HG02840 (cell line): ENCODE measurements around the gene PIGL.
"Not testable (repeated sequence)": the region's sequence is repeated elsewhere in the genome, so short reads cannot be mapped to it uniquely, and the experiment has no call there.

Source experiments
- ATAC-seq: cut with Tn5 transposase; IDR thresholded peaks from one replicate; pipeline ENCODE4 v1.9.1; 2021; ENCODE audit warnings: mild to moderate bottlenecking, moderate library complexity, moderate number of reproducible peaks; ENCODE audit not compliant: unreplicated experiment, low FRiP score

Gene PIGL

DNA sequence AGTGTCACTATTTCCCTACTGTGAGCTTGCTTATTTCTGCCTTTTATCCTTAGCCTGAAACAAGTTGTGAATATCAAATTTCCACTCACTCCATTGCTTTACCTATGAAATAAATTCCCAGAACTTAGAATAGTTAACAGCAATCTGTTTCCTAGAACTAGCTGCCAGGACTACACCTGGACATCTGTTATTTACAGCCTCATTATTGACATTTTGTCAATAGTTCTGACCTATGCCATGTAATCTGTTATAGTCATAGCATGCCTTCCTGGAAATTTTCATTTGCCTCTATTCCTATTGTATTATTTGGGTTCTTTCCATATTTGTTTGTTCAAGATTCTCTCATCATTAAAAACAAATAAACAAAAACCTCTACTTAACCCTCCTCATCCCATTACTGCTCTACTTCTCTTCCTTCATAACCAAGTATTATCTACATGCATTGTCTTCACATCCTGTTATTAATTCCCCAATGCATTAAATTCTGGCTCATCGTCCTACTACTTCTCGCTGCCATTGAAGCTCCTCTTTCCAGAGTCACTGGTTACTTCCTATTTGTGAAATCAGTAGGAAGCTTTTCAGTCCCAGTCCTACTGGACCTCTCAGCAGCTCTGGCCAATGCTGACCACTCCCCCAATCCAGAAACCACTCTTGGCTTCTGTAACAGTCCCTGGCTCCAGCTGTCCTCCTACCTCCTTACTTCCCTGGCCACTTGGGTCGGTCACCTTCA lies 55.3 kb downstream of the PIGL start:
- no peak for ATAC-seq

DNA sequence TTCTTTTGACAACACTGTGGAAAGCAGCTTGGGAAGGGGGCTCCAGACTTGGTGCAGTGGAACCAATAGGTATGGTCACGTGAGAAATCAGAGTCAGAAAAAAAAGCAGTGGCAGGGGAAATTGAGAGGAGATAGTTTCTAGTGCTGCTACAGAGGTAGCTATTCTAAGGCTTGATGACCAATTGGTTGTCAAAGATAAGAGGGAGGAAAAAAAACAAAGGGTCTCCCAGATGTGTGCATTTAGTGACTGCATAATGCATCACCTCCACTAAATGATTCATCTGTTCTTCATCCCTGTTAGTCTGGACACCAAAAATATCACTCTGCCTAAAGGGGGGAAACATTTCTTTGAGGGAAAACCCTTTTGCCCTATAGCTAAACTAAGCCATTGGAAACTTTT lies 56.5 kb downstream of the PIGL start:
- no peak for ATAC-seq

DNA sequence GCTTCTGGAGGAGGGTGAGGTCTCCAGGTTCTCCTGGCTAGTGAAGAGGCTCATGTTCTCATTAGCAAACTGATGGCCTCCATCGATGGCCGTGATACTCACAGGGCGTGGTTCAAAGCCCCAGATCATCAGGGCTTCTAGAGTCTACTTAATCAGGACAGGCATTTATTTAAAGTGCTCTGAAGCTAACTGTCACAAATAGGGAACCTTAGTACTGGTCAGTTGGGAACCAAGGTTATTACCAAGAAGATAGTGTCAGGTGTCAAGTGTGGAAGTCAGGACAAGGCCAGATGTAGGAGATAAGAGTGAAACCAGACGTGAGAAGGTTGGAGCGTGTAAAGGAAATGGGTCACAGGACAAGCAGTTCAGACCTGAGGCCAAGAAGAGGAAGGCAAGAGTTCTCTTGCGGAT lies 56.9 kb downstream of the PIGL start:
- no peak for ATAC-seq

- no peak for ATAC-seq
Observed at GRCh38 chr17:16275024-16275423, 58.0 kb downstream of the PIGL start.

GRCh38 chr17:16277163-16277562 lies 60.2 kb downstream of the PIGL start:
- no peak for ATAC-seq

- ATAC-seq: no peak
Observed at GRCh38 chr17:16281351-16281750, 64.3 kb downstream of the PIGL start.

DNA sequence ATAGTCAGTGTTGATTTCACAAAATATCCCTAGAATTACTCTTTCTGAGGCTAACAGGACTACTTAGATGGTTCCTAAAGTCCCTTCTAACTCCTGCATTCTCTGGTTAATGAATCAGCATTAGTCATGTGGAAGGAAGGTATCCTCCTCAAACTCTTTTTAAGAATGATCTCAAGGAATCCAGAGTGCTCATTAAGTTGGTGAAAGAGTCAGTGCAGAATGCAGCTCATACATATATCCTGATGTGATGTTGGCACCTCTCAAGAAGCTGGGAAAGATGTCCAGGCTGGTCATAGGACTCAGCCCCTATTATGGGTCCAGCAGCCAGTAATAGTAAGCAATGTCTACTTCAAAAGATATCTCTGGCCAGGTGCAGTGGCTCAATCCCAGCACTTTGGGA lies 65.5 kb downstream of the PIGL start:
- ATAC-seq: no peak

DNA sequence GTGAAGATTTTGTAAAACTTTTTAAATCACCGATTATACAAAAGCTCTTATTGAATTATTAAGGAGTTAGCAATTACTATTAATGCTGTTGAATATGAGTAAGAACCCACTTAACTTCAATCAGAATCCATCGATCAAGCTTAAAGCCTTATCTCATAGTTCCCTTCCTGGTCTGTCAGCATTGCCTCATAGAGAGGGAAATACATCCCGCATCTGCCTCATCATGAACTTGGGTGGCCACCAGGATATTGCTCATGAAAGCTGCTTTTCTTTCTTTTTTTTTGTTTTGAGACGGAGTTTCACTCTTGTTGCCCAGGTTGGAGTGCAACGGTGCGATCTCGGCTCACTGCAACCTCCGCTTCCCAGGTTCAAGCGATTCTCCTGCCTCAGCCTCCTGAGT lies 66.7 kb downstream of the PIGL start:
- ATAC-seq: no peak

GRCh38 chr17:16285646-16286008 lies 68.6 kb downstream of the PIGL start:
- no peak for ATAC-seq

GRCh38 chr17:16286009-16286946 lies 69.3 kb downstream of the PIGL start:
- peak; percentile 71 for ATAC-seq

DNA sequence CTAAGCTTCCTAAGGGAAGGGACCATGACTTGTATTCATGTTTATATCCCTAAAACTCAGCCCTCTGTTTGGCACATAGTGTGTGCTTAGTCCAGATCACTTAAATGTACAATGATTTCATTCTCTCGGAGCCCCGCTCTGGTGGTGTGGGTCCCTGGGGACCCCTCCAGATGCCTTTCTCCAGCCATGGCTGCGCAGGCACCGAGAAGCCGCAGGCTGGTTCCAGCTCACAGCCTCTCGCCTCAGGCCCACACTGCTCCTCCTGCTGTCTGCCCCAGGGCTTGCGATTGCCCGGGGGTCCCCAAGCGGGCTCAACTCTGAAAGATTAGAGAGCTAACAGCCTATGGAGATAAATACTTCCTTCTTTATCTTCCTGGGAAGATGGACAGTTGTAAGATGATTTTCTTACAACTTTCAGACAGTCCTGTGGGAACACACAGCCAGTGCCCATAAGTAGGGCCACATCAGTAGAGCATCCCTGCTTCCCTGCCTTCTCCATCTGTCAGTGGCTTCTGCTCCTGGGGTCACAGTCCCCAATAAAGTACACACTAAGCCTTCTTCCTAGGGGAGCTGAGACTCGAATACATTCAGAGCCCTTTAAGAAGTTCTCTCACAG lies 70.0 kb downstream of the PIGL start:
- peak; percentile 39 for ATAC-seq

GRCh38 chr17:16287563-16288027 lies 70.6 kb downstream of the PIGL start:
- ATAC-seq: peak; percentile 11

DNA sequence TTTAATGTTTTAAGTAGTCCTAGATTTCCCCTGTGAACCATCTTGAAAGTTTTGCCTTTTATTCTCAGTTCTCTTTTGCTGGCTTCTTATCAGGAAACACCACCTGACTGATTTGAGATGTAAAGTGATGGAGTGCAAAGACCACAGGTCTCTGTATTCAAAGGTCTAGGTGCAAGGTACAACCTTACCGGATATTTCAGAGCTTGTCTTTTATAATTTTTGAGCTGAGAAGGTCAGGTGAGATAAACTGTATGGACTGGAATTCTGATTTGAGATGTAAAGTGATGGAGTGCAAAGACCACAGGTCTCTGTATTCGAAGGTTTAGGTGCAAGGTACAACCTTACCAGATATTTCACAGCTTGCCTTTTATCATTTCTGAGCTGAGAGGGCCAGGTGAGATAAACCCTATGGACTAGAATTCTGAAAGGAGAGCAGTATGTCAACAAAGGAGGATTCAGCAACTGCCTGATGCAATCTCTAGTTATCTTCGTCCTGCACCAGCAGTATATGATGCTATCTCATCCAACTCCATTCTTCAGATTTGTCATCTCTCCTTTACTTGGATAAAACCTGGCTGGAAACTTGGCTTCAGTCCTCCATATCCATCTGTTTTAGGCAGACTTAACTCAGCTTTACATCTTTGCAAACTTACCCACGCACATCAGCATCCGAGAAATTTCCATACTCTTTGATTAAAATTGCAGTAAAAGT lies 72.0 kb downstream of the PIGL start:
- no peak for ATAC-seq

DNA sequence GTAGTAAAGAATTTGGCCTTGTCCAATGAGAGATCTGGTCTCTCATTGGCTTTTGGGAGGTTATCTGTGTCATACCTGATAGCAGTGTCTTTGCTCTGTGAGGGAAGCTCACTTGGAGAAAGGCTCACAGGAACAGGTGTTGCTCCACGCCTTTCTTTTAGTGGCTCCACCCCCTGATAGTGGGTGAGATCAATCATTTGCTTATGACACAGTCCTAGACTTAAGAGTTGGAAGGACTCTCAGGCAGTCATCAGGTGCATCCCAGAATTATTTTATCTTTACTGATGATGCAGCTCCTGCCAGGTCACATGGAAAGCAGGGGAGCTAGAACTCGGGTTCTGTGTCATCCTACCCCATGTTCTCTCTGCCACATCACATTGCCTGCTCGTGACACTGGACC lies 76.9 kb downstream of the PIGL start:
- ATAC-seq: no peak

DNA sequence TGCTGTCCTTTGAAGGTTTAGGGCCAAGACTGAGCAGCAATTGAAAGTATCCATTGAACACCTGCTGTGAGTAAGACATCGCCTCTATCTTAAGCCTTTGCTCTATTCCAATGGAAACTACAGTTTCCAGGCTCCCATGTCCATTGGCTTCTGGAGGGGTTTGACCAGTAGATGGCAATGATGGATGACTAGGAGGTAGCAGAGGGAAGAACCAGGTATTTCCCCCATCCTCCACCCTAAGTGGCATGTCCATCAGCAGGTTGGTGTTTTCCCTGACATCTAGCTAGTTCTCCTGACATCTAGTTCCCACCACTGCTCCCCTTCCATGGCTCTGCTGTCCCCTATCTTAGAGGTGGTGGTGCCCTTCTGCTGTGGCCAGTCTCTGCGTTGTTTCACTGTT lies 77.5 kb downstream of the PIGL start:
- no peak for ATAC-seq

DNA sequence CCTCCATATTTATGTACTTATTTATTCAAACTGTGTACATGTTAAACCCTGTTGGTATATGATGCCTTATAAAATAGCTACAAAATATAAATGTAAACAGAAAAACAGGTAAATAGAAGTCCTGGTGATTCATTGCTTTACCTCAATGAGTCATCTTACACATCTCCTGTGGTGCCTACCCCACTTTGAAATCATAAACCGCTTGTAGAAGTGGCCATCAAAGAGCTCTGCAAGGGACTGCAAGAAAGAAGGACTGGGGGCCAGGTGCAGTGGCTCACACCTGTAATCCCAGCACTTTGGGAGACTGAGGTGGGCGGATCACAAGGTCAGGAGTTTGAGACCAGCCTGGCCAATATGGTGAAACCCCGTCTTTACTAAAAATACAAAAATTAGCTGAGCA lies 79.1 kb downstream of the PIGL start:
- not testable (repeated sequence) for ATAC-seq

GRCh38 chr17:16297367-16298139 lies 80.5 kb downstream of the PIGL start:
- no peak for ATAC-seq

GRCh38 chr17:16298140-16298662 lies 81.2 kb downstream of the PIGL start:
- ATAC-seq: no peak

DNA sequence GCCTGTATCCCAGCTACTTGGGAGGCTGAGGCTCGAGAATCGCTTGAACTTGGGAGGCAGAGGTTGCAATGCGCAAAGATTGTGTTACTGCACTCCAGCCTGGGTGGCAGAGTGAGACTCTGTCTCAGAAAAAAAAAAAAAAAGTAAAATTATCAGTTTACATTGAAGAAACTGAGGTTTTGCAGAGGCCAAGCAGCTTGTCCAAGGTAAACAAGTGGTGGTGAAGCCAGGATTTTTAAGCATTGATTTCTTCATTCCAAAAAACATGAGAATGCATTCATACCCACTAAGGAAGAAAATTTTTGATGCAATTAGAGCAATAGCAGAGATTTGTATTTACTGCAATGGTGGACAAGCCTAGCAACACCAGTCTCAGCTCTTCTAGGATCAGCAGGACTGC lies 83.5 kb downstream of the PIGL start:
- no peak for ATAC-seq
